ENCODE results near the gene SORBS1.

- no peak for TF ChIP-seq ZBTB33 (IDR thresholded peaks at IDR 0.05)
- TF ChIP-seq, protein P1, sequence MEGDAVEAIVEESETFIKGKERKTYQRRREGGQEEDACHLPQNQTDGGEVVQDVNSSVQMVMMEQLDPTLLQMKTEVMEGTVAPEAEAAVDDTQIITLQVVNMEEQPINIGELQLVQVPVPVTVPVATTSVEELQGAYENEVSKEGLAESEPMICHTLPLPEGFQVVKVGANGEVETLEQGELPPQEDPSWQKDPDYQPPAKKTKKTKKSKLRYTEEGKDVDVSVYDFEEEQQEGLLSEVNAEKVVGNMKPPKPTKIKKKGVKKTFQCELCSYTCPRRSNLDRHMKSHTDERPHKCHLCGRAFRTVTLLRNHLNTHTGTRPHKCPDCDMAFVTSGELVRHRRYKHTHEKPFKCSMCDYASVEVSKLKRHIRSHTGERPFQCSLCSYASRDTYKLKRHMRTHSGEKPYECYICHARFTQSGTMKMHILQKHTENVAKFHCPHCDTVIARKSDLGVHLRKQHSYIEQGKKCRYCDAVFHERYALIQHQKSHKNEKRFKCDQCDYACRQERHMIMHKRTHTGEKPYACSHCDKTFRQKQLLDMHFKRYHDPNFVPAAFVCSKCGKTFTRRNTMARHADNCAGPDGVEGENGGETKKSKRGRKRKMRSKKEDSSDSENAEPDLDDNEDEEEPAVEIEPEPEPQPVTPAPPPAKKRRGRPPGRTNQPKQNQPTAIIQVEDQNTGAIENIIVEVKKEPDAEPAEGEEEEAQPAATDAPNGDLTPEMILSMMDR (IDR thresholded peaks at IDR 0.05; ENCODE audit: low read depth, low read length, missing input control): no peak
- no peak for TF ChIP-seq MAX (IDR thresholded peaks at IDR 0.05)
- TF ChIP-seq FOXA1 (IDR thresholded peaks at IDR 0.05): no peak
- TF ChIP-seq GABPA (IDR thresholded peaks at IDR 0.05 in 1 of 2, conservative IDR thresholded peaks at IDR 0.05 in 1 of 2): no peak
- TF ChIP-seq RAD21 (IDR thresholded peaks at IDR 0.05): no peak
Measured at GRCh38 chr10:95330966-95331453, 230.2 kb downstream of the SORBS1 start.

All from liver (tissue), 3 donors.